Stimulated activated CD8-positive, alpha-beta memory T cell treated with anti-CD3 and anti-CD28 coated beads, Interleukin-7, amount 100 ng/mL, for 1 hour (primary cell): ENCODE results near the gene MTAP.

Experiments
- DNase-seq, 2 donors: peaks; one replicate each; pipeline ENCODE4 v3.0.0-alpha.2; 2020; ENCODE audit warnings: low read depth in 2 of 2

Gene MTAP

DNA sequence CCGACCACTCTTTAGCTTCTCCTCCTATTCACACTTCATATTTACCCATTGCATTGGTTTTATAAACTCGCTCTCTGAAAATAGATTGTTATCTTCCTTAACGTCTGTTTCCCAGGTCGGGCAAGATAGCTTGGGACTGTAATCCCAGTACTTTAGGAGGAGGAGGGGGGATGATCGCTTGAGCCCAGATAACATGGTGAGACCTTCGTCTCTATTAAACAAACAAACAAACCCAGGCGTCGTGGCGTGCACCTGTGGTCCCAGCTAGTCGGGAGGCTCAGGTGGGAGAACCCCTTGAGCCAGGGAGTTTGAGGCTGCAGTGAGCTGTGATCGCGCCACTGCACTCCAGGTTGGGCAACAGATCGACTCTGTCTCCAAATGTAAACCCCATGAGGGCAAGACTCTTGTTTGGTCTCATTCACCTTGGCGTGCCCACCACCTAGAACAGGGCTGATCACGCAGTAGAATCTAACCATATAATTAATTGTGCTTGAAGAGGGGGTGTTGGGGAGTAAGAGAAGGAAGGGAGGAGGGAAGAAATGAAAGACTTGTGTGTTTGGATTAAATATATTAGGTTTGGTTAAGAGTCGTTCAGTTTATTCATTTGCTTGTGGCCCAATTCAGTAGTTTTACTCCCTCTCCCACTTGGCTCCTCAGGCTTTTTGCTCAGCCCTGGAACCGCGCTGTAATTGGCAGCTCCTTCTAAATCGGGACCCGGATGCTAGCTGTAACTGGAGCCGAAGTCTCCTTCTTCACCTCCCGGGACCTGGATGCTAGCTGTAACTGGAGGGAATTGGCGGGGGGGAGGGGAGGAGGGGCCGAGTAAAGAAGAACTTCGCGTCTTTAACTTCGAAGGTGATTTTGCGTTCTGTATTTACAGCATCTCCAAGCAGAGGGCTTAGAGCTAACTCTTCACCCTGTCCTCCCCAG is 166.8 kb downstream of the MTAP start:
- DNase-seq: no peak

DNA sequence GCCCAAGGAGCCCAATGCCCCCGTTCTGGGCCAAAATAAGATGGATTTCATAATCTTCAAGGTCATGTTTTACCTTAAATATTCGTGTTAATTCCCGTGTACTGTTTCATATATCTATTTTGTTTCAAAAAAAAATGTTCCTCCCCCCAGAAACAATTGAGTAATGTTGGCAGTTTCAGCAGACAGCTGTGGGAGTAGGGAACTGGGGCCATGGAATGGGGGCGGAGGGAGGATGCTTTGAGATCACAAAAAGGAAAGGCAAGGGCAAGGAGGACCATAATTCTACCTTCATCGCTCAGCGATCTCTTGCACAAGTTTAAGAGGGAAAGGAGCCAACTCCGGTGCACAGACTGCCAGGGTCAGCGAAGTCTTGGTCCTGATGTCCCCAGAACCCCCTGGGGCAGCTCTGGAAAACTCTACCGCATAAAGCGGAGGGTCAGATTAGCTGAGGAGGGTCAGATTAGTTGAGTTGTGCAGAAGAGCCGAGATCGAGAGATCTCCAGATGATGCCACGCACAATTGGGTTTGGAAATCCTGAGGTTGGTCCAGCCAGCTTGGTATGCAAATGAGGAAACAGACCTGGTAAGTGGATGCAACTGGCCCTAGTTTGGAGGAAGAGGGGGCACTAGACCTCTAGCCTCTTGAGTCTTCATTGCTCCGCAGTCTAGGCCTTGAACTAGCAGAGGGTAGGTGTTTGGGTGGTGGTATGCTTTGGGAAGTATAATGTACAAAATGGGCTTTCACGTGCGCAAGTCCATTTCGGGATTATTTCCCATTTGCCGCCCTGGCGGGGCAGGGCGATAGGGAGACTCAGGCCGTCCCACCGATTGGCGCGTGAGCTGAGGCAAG is 167.7 kb downstream of the MTAP start:
- no peak for DNase-seq

DNA sequence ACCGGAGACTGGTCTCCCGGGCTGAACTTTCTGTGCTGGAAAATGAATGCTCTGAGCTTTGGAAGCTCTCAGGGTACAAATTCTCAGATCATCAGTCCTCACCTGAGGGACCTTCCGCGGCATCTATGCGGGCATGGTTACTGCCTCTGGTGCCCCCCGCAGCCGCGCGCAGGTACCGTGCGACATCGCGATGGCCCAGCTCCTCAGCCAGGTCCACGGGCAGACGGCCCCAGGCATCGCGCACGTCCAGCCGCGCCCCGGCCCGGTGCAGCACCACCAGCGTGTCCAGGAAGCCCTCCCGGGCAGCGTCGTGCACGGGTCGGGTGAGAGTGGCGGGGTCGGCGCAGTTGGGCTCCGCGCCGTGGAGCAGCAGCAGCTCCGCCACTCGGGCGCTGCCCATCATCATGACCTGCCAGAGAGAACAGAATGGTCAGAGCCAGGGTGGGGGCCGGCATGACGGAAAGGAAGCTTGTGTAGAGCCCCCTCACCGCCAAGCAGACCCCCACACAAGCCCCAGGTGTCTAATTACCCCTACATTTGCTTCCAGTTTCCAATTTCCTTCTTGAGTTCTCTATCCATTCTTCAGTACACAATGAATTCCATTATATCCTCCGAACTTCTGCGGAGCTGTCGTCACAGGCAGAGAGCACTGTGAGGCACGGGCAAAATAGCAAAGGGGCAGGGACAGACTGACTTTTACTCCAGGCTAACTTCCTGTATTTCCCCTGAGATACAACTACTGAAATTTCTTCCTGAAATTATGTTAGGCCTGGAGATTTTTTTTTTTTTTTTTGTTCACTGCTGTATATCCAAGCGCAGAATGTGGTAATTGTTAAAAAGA is 168.6 kb downstream of the MTAP start:
- no peak for DNase-seq

DNA sequence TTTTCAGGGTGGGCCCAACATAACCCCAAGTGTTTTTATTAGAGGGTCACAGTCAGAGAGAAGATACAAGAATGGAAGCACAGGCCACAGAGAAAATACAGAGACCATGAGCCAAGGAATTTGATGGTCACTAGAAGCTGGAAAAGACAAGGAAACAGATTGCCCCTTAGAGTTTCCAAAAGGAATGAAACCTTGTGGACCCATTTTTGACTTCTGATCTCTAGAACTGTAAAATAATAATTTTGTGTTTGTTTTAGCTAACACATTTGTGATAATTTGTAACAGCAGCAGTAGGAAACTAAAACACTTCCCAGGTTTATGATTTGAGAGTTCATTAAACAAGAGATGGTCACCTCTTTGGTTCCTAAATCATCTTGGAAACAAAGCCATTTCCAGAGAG is 169.9 kb downstream of the MTAP start:
- no peak for DNase-seq

DNA sequence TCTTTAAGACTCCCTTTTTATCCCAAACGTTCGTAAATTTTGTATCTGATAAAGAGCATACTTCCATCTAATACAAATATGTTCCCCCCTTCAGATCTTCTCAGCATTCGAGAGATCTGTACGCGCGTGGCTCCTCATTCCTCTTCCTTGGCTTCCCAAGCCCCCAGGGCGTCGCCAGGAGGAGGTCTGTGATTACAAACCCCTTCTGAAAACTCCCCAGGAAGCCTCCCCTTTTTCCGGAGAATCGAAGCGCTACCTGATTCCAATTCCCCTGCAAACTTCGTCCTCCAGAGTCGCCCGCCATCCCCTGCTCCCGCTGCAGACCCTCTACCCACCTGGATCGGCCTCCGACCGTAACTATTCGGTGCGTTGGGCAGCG is 171.9 kb downstream of the MTAP start:
- no peak for DNase-seq

DNA sequence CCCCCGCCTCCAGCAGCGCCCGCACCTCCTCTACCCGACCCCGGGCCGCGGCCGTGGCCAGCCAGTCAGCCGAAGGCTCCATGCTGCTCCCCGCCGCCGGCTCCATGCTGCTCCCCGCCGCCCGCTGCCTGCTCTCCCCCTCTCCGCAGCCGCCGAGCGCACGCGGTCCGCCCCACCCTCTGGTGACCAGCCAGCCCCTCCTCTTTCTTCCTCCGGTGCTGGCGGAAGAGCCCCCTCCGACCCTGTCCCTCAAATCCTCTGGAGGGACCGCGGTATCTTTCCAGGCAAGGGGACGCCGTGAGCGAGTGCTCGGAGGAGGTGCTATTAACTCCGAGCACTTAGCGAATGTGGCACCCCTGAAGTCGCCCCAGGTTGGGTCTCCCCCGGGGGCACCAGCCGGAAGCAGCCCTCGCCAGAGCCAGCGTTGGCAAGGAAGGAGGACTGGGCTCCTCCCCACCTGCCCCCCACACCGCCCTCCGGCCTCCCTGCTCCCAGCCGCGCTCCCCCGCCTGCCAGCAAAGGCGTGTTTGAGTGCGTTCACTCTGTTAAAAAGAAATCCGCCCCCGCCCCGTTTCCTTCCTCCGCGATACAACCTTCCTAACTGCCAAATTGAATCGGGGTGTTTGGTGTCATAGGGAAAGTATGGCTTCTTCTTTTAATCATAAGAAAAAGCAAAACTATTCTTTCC is 172.4 kb downstream of the MTAP start:
- DNase-seq: no peak

DNA sequence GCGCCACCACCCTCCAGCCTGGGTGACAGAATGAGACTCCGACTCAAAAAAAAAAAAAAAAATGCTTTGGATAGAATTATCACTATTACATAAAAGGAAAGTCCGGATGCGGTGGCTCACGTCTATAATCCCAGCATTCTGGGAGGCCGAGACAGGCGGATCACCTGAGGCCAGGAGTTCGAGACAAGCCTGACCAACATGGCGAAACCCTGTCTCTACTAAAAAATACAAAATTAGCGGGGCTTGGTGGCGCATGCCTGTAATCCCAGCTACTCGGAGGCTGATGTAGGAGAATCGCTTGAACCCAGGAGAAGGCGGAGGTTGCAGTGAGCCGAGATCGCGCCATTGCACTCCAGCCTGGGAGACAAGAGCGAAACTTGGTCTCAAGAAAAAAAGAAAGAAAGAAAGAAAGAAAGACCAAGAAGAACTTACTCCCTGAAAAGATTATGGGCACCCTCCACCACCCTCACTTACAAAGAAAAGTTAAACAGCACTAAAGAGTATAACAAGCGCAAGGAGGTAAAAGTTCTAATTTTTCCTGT is 174.0 kb downstream of the MTAP start:
- no peak for DNase-seq

DNA sequence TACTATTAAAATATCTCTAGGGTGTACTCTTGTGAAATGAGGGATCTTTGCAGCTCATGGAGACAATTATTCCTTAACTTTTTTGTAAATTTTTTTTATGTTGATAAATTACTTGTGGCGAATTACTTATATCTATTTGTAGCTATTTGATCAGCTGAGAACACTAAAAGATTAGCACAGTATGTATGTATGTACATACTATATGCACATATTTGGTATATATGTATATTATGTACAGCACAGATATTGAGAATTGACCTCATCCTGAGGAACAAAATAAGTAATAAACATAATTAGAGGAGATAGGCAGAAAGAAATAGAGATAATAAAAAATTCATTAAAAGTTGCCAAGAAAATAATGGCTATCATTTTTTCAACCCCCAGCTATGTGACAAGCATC is 180.0 kb downstream of the MTAP start:
- no peak for DNase-seq

DNA sequence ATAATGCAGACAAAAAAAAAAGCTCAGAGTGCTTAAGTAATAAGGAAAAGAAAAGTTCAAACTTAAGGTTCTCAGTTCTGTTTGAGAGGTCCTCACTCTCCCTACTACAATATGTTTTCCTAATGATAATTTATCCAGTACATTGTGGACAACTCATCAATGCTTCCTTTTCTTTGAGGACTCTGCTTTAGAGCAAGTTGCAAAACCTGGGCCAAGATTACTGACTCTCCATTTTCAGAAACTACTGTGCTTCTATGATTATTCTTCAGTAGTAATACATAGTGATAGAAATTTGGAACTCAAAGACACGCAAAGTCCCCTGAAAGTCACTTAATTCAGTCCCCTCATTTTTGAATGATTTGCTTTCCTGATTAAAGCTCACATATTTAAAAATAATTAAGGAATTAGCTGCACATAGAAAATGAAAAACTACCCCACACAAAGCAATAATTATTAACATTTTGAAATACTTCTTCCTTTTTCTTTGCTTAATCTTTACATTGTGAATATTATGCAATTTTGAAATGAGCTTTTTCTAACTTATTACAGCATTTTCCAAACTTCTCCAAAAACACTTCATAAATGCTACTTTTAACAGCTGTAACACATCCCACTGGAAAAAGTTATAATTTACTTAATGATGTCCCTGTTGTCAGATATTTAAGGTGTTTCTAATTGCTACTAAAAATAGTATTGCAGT is 180.6 kb downstream of the MTAP start:
- no peak for DNase-seq

DNA sequence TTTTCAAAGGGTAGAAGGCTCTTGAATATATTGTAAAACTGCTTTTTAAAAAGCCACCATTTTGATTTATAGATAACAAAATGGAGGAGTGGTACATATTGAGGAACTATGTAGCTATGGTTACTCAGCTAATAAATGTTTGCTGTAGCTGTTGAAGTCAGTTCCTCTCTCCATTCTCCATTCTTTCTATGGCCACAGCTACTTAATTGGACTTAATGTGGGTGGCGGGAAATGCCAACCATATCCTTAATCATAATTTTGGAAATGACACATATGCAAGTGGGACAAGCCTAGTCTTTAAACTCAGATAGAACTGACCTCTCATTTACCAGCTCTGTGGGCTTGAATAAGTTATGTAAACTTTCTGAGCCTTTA is 181.1 kb downstream of the MTAP start:
- no peak for DNase-seq

DNA sequence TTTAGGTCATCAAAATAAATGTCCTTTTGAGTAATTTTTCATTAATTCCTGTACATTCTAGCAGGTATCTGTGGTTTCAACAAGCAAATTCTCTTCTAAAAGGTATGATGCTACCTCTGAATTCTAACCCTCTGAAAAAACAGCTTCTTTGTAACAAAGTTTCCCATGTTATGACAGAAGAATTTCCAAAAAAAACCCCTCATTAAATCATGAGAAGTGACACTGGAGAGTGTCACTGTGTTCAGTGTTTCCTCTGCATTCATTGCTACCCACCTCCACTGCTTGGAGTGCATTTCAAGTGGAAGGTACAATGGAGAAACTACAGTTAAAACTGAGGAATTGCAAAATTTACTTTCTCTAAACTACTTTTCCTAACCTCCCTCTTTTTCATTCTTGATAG is 181.7 kb downstream of the MTAP start:
- no peak for DNase-seq

DNA sequence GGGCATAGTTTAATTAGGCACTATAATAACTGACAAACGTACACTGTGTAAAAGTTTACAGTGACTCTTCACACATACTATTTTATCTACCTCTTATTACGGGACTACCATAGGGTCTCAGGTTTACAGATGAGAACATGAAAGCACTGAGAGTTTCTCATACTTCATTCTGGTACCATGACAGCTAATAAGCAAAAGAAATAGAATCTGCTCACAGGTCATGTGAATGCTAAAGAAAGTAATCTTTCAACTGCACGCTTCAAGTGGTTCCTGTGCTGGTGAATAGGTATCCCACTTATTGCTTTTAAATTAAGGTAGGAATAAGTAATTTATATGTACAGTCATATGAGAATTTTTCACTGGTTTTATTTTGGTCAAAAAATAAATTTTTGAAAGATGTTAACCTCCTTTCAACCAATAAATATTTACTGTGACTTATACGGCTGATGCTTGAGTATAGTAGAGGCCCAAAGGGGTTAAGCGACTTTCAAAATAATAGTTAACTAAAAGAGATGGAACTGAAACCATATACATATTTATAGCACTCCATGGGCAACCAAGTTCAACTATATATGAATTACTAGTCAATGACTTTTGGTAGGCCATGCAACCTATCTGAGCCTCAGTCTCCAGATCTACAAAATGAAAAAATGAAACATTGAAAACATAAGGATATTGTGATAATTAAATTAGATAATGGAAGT is 183.7 kb downstream of the MTAP start:
- DNase-seq: no peak
